H9 (cell line): ENCODE results near the gene FAM32A. TPM values are rescaled to one million over a fixed set of nuclear protein-coding genes. Genes with fewer than 3 reads are reported as not detected.

Experiments used
- DNase-seq: peaks from one replicate; pipeline ENCODE4 v3.0.0-alpha.2; 2017
- H2AFZ ChIP-seq: one replicate; pipeline ENCODE4 v1.6.1; 2013; ENCODE audit warnings: mild to moderate bottlenecking, low read length, control low read depth, moderate library complexity
- H2AK5ac ChIP-seq: 2 replicates; pipeline ENCODE4 v1.6.1; 2013; ENCODE audit warnings: low read length, control low read depth, mixed read lengths; ENCODE audit not compliant: insufficient read length
- H2BK120ac ChIP-seq: one replicate; pipeline ENCODE4 v1.6.1; 2013; ENCODE audit warnings: low read depth, mild to moderate bottlenecking, low read length, control low read depth, inconsistent platforms; ENCODE audit not compliant: poor library complexity, severe bottlenecking
- H2BK12ac ChIP-seq: 2 replicates; pipeline ENCODE4 v1.6.1; 2013; ENCODE audit warnings: low read length, control low read depth, mixed read lengths, low read depth; ENCODE audit not compliant: insufficient read length
- H2BK15ac ChIP-seq: 2 replicates; pipeline ENCODE4 v1.6.1; 2013; ENCODE audit warnings: low read depth, low read length, control low read depth
- H2BK20ac ChIP-seq: one replicate; pipeline ENCODE4 v1.6.1; 2013; ENCODE audit warnings: low read depth, mild to moderate bottlenecking, low read length, control low read depth, inconsistent platforms; ENCODE audit not compliant: poor library complexity, severe bottlenecking
- H2BK5ac ChIP-seq: 2 replicates; pipeline ENCODE4 v1.6.1; 2013; ENCODE audit warnings: low read length, control low read depth, mixed read lengths; ENCODE audit not compliant: insufficient read length
- H3K14ac ChIP-seq: 2 replicates; pipeline ENCODE4 v1.6.1; 2013; ENCODE audit warnings: low read length, control low read depth; ENCODE audit not compliant: insufficient read depth
- H3K18ac ChIP-seq: 2 replicates; pipeline ENCODE4 v1.6.1; 2013; ENCODE audit warnings: low read depth, mild to moderate bottlenecking, mixed read lengths, low read length, control low read depth; ENCODE audit not compliant: insufficient read length
- H3K23ac ChIP-seq: 2 replicates; pipeline ENCODE4 v1.6.1; 2013; ENCODE audit warnings: low read length, control low read depth, mixed read lengths, low read depth; ENCODE audit not compliant: insufficient read length
- H3K23me2 ChIP-seq: 2 replicates; pipeline ENCODE4 v1.6.1; 2013; ENCODE audit warnings: low read depth, mild to moderate bottlenecking, mixed read lengths, low read length, control low read depth; ENCODE audit not compliant: insufficient read length, poor library complexity, severe bottlenecking
- H3K27ac ChIP-seq: 2 replicates; pipeline ENCODE4 v1.5.1; 2013; ENCODE audit warnings: low read length, control low read depth, mixed read lengths, low read depth; ENCODE audit not compliant: insufficient read length
- H3K27me3 ChIP-seq: 2 replicates; pipeline ENCODE4 v1.6.1; 2013; ENCODE audit warnings: low read length, control low read depth, inconsistent platforms; ENCODE audit not compliant: insufficient read depth
- H3K4ac ChIP-seq: 2 replicates; pipeline ENCODE4 v1.6.1; 2013; ENCODE audit warnings: low read depth, mild to moderate bottlenecking, control low read depth, inconsistent platforms, low read length, moderate library complexity
- H3K4me1 ChIP-seq: 2 replicates; pipeline ENCODE4 v1.6.1; 2013; ENCODE audit warnings: low read length, control low read depth, inconsistent platforms; ENCODE audit not compliant: insufficient read depth
- H3K4me2 ChIP-seq: 2 replicates; pipeline ENCODE4 v1.6.1; 2013; ENCODE audit warnings: low read length, control low read depth, mixed read lengths; ENCODE audit not compliant: insufficient read length, insufficient read depth
- H3K56ac ChIP-seq: 2 replicates; pipeline ENCODE4 v1.6.1; 2013; ENCODE audit warnings: low read depth, mild to moderate bottlenecking, mixed read lengths, low read length, control low read depth; ENCODE audit not compliant: insufficient read length
- H3K79me1 ChIP-seq: 2 replicates; pipeline ENCODE4 v1.6.1; 2013; ENCODE audit warnings: low read depth, mild to moderate bottlenecking, moderate library complexity, low read length, control low read depth, inconsistent platforms; ENCODE audit not compliant: insufficient read depth, poor library complexity, severe bottlenecking
- H3K79me2 ChIP-seq: 2 replicates; pipeline ENCODE4 v1.6.1; 2013; ENCODE audit warnings: low read length, control low read depth, inconsistent platforms; ENCODE audit not compliant: insufficient read depth
- H3K9ac ChIP-seq: 2 replicates; pipeline ENCODE4 v1.6.1; 2013; ENCODE audit warnings: low read length, control low read depth, mixed read lengths; ENCODE audit not compliant: insufficient read length; ENCODE audit errors: extremely low read depth
- H3K9me3 ChIP-seq: one replicate; pipeline ENCODE4 v1.6.1; 2013; ENCODE audit warnings: low read depth, low read length, inconsistent platforms; ENCODE audit not compliant: control insufficient read depth
- H3T11ph ChIP-seq: one replicate; pipeline ENCODE4 v1.6.1; 2013; ENCODE audit warnings: mild to moderate bottlenecking, low read length, control low read depth, inconsistent platforms
- H4K20me1 ChIP-seq: one replicate; pipeline ENCODE4 v1.6.1; 2013; ENCODE audit not compliant: control insufficient read depth, insufficient read length, insufficient read depth
- H4K5ac ChIP-seq: 2 replicates; pipeline ENCODE4 v1.6.1; 2013; ENCODE audit warnings: low read depth, mild to moderate bottlenecking, mixed read lengths, low read length, control low read depth; ENCODE audit not compliant: insufficient read length
- H4K8ac ChIP-seq: replicated peaks from 2 replicates; pipeline ENCODE4 v1.6.1; 2013; ENCODE audit warnings: low read length, control low read depth, mixed read lengths, low read depth; ENCODE audit not compliant: insufficient read length
- H4K91ac ChIP-seq: 2 replicates; pipeline ENCODE4 v1.6.1; 2013; ENCODE audit warnings: low read depth, mild to moderate bottlenecking, moderate library complexity, mixed read lengths, low read length, control low read depth; ENCODE audit not compliant: insufficient read length
- H3K27ac Mint-ChIP-seq, 3 experiments: 2 replicates in 2 of 3; 3 replicates in 1 of 3; pipeline ENCODE4 v1.8.0; 2020 to 2021; ENCODE audit warnings: mixed read lengths in 3 of 3, mild to moderate bottlenecking in 1 of 3, moderate library complexity in 1 of 3
- H3K27me3 Mint-ChIP-seq: 2 replicates; pipeline ENCODE4 v1.8.0; 2021; ENCODE audit warnings: low read depth, mild to moderate bottlenecking, moderate library complexity, mixed read lengths
- H3K36me3 Mint-ChIP-seq, 3 experiments: 2 replicates in 2 of 3; 3 replicates in 1 of 3; pipeline ENCODE4 v1.8.0; 2020 to 2021; ENCODE audit warnings: low read depth in 3 of 3, mixed read lengths in 3 of 3; ENCODE audit not compliant: insufficient read depth in 1 of 3
- H3K4me1 Mint-ChIP-seq, 2 experiments: 2 replicates each; pipeline ENCODE4 v1.8.0; 2020; ENCODE audit warnings: mixed read lengths in 2 of 2
- H3K4me3 Mint-ChIP-seq, 2 experiments: 2 replicates in 1 of 2; 3 replicates in 1 of 2; pipeline ENCODE4 v1.8.0; 2020 to 2021; ENCODE audit warnings: mild to moderate bottlenecking in 2 of 2, mixed read lengths in 2 of 2, moderate library complexity in 1 of 2
- H3K9me3 Mint-ChIP-seq, 2 experiments: 2 replicates in 1 of 2; 3 replicates in 1 of 2; pipeline ENCODE4 v1.8.0; 2020; ENCODE audit warnings: mild to moderate bottlenecking in 2 of 2, mixed read lengths in 2 of 2, moderate library complexity in 1 of 2
- CTCF ChIP-seq: fragments of 200-600 bp; sonication (generic); conservative IDR thresholded peaks from 3 replicates; pipeline ENCODE4 v1.8.0; 2021; ENCODE audit warnings: antibody characterized with exemption, mild to moderate bottlenecking
- WGBS: extraction: QIAGEN DNeasy Blood & Tissue Kit; methylation state at CpG from one replicate; pipeline ENCODE4 v1.1.7; 2013; ENCODE audit warnings: missing lambda C conversion rate, low lambda C conversion rate, mixed read lengths; ENCODE audit not compliant: insufficient read length; ENCODE audit errors: extremely low coverage; 5-methylcytosine and 5-hydroxymethylcytosine counted together
- total RNA-seq: library from RNA; stranded (reverse); gene quantifications from 2 replicates; pipeline ENCODE4 v1.2.1, GENCODE V29; 2021

FAM32A gene
- total RNA-seq, 1 experiment from 2014 or later = 91.9 TPM

DNA sequence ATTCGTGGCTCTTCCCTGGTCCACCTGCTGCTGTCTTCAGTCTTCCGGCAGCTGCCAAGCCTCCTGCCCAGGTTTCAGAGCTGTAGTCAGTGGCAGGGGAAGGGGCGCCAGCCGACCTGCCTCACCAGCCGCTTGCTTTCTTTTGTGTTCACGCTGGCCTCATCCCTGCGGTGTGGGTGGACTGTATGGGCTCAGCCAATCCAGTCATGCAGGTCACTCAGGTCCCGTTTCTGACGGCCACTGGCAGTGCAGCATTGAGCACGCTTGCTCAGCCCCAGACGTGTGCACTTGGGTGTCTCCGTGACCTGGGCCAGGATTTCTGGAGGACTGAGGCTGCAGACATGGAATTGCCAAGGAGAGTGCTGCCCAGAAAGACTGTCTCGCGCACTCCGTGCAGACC, 38.5 kb downstream of the FAM32A start:
- H2BK120ac ChIP-seq = no peak overlapping the region
- H3K9me3 ChIP-seq = no peaks in the 10 kb centered on the region
- no peak overlapping the region for H3K18ac ChIP-seq
- no peaks in the 10 kb centered on the region for H3K79me1 ChIP-seq
- no peak overlapping the region for H3T11ph ChIP-seq
- H3K27ac ChIP-seq = no peak overlapping the region
- DNase-seq = no peak
- no peak overlapping the region; the same call in 1 of the 2 replicates for H3K14ac ChIP-seq
- no peak overlapping the region for H3K4me2 ChIP-seq
- no peaks in the 10 kb centered on the region for H3K4me1 ChIP-seq
- no peak overlapping the region for H2AK5ac ChIP-seq
- H2AFZ ChIP-seq = no peak overlapping the region
- TF ChIP-seq CTCF = no peak
- peaks cover 23 to 28% of the 10 kb centered on the region in 2 experiments for H3K9me3 Mint-ChIP-seq
- H2BK15ac ChIP-seq = no peak overlapping the region
- no peak overlapping the region for H4K8ac ChIP-seq
- no peak overlapping the region for H4K5ac ChIP-seq
- H3K23ac ChIP-seq = no peak overlapping the region
- H3K79me2 ChIP-seq = no peaks in the 10 kb centered on the region
- no peak overlapping the region for H4K91ac ChIP-seq
- no peak overlapping the region for H3K9ac ChIP-seq
- H3K27me3 ChIP-seq = no peaks in the 10 kb centered on the region
- no peak overlapping the region for H3K4me3 Mint-ChIP-seq
- no peaks in the 10 kb centered on the region for H3K4me1 Mint-ChIP-seq
- no CpG with 5 or more reads among the region's 15 CpGs for WGBS
- H3K27me3 Mint-ChIP-seq = peaks cover 4% of the 10 kb centered on the region; the same call in 1 of the 2 replicates
- H3K56ac ChIP-seq = no peak overlapping the region
- no peak overlapping the region for H2BK5ac ChIP-seq
- no peak overlapping the region for H2BK20ac ChIP-seq
- peaks cover 32 to 42% (median 40%) of the 10 kb centered on the region in 3 experiments for H3K36me3 Mint-ChIP-seq
- H3K4ac ChIP-seq = no peak overlapping the region
- H2BK12ac ChIP-seq = no peak overlapping the region
- no peak overlapping the region; a peak in 1 of 7 replicates for H3K27ac Mint-ChIP-seq
- H4K20me1 ChIP-seq = no peaks in the 10 kb centered on the region
- no peaks in the 10 kb centered on the region for H3K23me2 ChIP-seq
